ENCODE results near the gene LHX4.

- TF ChIP-seq CTCF (IDR thresholded peaks at IDR 0.05) (no peak), POLR2A (IDR thresholded peaks at IDR 0.05) (no peak), POLR2AphosphoS5 (IDR thresholded peaks at IDR 0.05) (no peak)
Observed at GRCh38 chr1:180231936-180232335, 1.9 kb downstream of the LHX4 start.

Measured in breast epithelium (tissue), 3 donors.